Camera-type eye (tissue), 1 donor: ENCODE measurements around the gene LSM4. TPM values are rescaled to one million over a fixed set of nuclear protein-coding genes. Genes with fewer than 3 reads are reported as not detected.

Source experiments
- total RNA-seq: library from RNA; depleted of rRNA; stranded (reverse); fragments of >200 nt; gene quantifications from one replicate; pipeline ENCODE4 v1.2.3, GENCODE V29; 2014

Gene LSM4
- total RNA-seq = 99.8 TPM

DNA sequence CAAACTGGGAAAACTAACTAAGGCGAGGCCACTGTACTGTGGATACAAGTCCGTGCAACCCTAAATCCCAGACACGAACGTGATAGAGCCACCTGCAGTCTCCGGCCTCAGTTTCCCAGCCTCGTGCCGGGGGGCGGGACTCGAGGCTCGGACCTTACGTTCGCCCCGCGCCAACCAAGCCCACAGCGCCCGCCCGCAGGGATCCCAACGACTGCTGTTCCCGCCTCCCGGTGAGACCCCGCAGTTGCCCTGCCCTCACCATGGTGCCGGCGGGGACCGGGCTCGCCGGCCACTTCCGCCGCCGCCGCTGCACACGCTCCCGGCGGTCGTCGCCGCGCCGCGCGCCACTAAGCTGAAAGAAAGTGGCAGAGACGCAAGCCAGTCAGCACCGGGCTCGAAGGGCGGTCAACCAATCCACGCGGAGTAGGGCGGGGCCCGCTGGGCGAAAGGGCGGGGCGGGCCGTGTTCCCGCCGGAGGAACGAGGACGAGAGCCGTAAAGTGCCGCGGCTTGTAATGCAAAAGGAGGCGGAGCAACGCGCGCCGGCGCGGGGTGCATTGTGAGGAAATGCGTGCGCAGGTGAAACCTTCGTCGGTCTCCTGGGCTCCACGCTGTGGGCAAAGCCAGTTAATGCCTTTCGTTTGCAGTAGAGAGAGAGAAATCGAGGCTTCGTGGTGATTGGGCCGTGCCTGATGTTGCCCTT lies at the start of gene LSM4:
Gene LSM4 (minus strand): TSS at position 318 of the 702 bp plus-strand sequence. CDS start 56 bp downstream, at position 262.

DNA sequence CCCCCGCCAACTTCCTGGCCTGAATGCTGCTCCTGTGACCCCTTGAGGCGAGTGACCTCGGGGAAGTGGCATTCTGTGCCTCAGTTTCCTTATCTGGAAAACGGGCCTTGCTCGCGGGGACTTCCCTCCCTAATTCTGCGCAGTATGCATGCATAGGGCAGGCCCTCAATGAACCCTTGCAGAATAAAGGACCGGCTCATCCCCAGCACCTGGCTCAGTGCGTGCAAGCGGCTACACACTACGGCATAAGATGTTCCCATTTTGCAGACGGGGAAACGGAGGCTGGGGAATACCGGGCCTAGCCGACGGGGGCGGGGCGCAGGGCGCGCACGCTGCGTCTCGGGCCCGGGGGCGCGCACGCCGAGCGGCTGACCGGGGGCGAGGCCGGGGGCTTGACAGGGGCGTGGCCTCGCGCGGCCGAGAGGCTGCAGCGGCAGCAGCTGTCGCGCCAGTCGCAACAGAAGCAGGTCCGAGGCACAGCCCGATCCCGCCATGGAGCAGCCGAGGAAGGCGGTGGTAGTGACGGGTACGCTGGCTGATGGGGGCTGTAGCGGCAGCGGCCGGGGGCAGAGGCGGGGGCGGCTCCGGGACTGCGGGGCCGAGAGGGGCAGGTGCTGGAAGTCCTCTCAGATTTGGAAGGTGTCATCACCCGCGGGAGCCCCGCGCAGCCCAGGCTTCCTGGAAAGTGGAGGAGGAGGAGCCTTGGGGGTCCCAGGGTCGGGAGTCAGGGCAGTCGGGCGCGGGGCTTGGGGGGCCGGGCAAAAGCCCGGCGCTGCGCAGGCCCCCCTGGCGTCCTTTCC lies 17.5 kb upstream of the LSM4 start, which contains the start of gene PGPEP1:
Gene PGPEP1 (plus strand): TSS at position 409 of the 800 bp plus-strand sequence. CDS start 84 bp downstream, at position 493.

DNA sequence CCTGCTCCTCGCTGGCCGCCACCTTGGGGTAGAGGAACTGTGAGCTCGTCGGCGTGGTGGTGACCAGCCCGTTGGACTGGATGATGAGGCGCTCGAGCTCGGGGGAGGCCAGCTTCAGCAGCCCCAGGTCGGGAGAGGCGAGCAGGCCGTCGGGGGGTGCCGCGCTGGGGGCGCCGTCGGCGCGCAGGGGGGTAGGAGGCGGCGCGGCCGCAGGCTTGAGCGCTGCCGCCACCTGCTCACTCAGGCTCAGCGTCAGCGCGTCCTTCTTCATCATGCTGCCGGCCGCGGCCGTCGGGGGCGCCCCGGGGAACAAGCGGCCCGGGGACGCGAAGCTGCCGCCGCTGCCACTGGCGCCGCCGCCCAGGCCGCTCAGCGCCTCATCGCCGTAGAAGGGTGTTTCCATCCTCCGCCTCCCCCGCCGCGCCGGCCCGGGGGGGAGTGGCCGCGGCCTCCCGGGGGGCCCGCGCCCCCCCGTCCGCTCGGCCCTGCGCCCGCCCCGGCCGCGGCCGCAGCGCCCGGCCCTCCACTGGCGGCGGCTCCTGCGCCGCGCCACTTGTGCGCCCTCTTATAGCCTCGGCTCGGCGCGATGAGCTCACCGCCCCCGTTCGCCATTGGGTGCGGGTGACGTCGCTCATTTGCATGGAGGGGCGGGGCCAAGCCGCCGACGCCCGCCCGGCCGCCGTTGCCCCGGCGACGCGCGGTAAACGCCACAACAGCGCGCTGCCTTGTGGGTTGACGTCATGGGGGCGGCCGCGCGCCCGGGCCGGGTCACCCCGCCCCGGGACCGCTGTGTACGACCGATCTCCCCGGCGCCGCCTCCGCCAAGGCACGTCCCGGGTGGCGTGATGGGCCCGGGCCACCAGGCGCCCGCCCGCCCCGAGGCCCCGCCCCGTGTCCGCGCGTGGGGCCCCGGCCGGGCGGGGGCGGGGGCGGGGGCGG lies 41.5 kb downstream of the LSM4 start, which contains the start of gene JUND:
Gene JUND (minus strand): TSS at position 541 of the 939 bp plus-strand sequence. CDS start 138 bp downstream, at position 403.

DNA sequence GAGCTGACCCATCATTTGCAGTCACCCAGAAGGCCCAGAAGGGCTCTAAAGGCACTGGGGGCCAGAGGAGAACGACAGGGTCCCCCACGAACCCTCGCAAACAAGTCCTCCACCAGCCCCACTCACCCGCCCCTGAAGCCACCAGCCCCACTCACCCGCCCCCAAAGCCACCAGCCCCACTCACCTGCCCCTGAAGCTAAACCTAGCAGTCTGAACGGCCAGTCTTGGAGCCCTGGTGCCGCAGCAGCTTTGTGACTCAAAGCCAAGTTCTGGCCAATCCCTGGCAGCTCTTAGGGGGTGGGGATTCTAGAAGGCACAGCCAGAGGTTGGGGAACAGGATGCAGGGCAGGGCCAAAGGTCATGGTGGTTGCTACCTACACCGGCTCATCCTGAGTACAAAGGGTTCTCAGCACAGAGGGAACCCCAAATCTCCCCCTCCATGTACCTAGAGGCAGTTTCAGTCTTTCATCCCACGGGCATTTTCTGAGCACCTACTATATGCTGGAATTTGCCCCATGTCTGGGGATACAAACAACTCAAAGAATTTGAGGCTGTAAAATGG lies 48.6 kb downstream of the LSM4 start, which contains the start of gene IQCN:
Gene IQCN (minus strand): TSS at position 234 of the 562 bp plus-strand sequence. CDS start 4,974 bp downstream, outside the sequence.

Other genes with a start within 250 kb of the LSM4 start
- gene IL12RB1, start 236.1 kb downstream of the LSM4 start, total RNA-seq = 0.38 TPM
- 6.6 TPM for gene MAST3, start 225.3 kb downstream of the LSM4 start, total RNA-seq
- gene PIK3R2, start 169.9 kb downstream of the LSM4 start, total RNA-seq = 42.6 TPM
- 5.8 TPM for gene IFI30, start 149.3 kb downstream of the LSM4 start, total RNA-seq
- gene MPV17L2, start 129.9 kb downstream of the LSM4 start, total RNA-seq = 9.4 TPM
- 21.1 TPM for gene RAB3A, start 119.0 kb downstream of the LSM4 start, total RNA-seq
- 3.8 TPM for gene PDE4C, start 96.6 kb downstream of the LSM4 start, total RNA-seq
- gene IQCN, start 48.6 kb downstream of the LSM4 start, total RNA-seq = 3.1 TPM
- gene JUND, start 41.5 kb downstream of the LSM4 start, total RNA-seq = 217 TPM
- 19.3 TPM for gene PGPEP1, start 17.5 kb upstream of the LSM4 start, total RNA-seq
- 8.2 TPM for gene GDF15, start 63.1 kb upstream of the LSM4 start, total RNA-seq
- 2.0 TPM for gene LRRC25, start 74.5 kb upstream of the LSM4 start, total RNA-seq
- 49.9 TPM for gene SSBP4, start 96.3 kb upstream of the LSM4 start, total RNA-seq
- gene ISYNA1, start 115.1 kb upstream of the LSM4 start, total RNA-seq = 75.6 TPM
- gene ELL, start 199.0 kb upstream of the LSM4 start, total RNA-seq = 12.5 TPM
- gene FKBP8, start 220.5 kb upstream of the LSM4 start, total RNA-seq = 166 TPM
- gene KXD1, start 234.8 kb upstream of the LSM4 start, total RNA-seq = 42.3 TPM
- 388 TPM for gene UBA52, start 248.8 kb upstream of the LSM4 start, total RNA-seq